Stimulated activated memory B cell treated with anti-CD40 and anti-IgM and Interleukin-4, amounts not matched to agents 10 μg/mL and 1 μg/mL and 100 μg/mL, for 72 hours (primary cell): Measurements from ENCODE around the gene UBFD1.
"Not testable (repeated sequence)": the region's sequence is repeated elsewhere in the genome, so short reads cannot be mapped to it uniquely, and the experiment has no call there.

Experiments used
- ATAC-seq: fragments of 150-1000 bp; cut with Tn5 transposase; 2 replicates; pipeline ENCODE4 v1.10.0; 2021
- H3K27ac Mint-ChIP-seq: one replicate; pipeline ENCODE4 v1.8.0; 2022; ENCODE audit warnings: mild to moderate bottlenecking, mixed read lengths
- H3K27me3 Mint-ChIP-seq: one replicate; pipeline ENCODE4 v1.8.0; 2022; ENCODE audit warnings: mixed read lengths
- H3K36me3 Mint-ChIP-seq: one replicate; pipeline ENCODE4 v1.8.0; 2022; ENCODE audit warnings: mixed read lengths
- H3K4me1 Mint-ChIP-seq: one replicate; pipeline ENCODE4 v1.8.0; 2022; ENCODE audit warnings: mixed read lengths
- H3K4me3 Mint-ChIP-seq: one replicate; pipeline ENCODE4 v1.8.0; 2022; ENCODE audit warnings: mild to moderate bottlenecking, moderate library complexity, mixed read lengths
- H3K9me3 Mint-ChIP-seq: one replicate; pipeline ENCODE4 v1.8.0; 2022; ENCODE audit warnings: mixed read lengths

The UBFD1 gene, protein sequence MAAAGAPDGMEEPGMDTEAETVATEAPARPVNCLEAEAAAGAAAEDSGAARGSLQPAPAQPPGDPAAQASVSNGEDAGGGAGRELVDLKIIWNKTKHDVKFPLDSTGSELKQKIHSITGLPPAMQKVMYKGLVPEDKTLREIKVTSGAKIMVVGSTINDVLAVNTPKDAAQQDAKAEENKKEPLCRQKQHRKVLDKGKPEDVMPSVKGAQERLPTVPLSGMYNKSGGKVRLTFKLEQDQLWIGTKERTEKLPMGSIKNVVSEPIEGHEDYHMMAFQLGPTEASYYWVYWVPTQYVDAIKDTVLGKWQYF

DNA sequence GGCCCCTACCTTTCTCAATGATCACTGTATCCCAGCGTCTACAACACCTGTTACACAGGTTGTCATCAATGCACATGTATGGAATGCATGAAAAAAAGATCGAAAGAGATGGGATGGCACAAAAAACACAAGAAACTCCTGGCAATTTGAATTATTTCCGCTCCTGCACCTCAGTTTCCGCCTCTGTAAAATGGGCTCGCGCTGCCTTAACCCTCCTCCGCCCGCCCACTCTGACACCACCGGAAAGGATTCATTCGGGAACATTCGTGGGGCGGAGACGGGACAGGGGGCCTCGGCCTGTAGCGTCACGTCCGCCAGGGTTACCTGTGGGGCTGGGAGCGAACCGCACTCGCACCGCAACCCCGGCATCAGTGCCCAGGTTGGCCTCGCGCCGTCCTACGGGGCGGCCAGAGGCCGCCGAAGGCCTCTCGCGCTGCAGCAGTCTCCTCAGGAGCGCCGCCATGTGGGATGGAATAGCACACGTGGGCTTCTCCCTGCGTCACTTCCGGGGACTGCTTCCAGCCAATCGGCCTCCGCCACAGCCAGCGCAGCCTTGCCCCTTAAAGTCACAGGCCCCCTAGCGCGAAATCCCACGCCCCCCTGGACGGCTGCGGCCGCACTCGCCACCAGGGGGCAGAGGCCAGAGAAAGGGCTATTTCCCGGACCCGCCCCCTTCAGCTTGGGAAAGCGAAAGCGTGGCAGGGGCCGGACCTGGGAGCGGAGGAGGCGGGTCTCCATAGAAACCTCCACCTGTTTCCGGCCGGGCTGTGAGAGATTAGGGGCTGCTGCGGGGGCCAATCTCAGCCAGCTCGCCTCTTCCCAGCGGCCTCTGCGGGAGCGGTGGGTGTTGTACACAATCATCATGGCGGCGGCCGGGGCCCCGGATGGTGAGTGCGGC, at the start of gene UBFD1, which contains the start of gene EARS2:
TSS of gene UBFD1 (plus strand) at position 847 of the 898 bp plus-strand sequence. CDS start at position 863, 16 bp downstream.
TSS of gene EARS2 (minus strand) at position 470 of the 898 bp plus-strand sequence. CDS start at position 463, 7 bp downstream.
- peak; percentile 97 for ATAC-seq
- Mint-ChIP-seq H3K9me3 (no peaks in the 10 kb centered on the region), H3K27me3 (no peaks in the 10 kb centered on the region), H3K27ac (peak within 1 kb of the TSS; percentile 90), H3K4me1 (peaks cover 25% of the 10 kb centered on the region), H3K4me3 (peak within 1 kb of the TSS; percentile 90), H3K36me3 (peaks cover 10% of the 10 kb centered on the region)

DNA sequence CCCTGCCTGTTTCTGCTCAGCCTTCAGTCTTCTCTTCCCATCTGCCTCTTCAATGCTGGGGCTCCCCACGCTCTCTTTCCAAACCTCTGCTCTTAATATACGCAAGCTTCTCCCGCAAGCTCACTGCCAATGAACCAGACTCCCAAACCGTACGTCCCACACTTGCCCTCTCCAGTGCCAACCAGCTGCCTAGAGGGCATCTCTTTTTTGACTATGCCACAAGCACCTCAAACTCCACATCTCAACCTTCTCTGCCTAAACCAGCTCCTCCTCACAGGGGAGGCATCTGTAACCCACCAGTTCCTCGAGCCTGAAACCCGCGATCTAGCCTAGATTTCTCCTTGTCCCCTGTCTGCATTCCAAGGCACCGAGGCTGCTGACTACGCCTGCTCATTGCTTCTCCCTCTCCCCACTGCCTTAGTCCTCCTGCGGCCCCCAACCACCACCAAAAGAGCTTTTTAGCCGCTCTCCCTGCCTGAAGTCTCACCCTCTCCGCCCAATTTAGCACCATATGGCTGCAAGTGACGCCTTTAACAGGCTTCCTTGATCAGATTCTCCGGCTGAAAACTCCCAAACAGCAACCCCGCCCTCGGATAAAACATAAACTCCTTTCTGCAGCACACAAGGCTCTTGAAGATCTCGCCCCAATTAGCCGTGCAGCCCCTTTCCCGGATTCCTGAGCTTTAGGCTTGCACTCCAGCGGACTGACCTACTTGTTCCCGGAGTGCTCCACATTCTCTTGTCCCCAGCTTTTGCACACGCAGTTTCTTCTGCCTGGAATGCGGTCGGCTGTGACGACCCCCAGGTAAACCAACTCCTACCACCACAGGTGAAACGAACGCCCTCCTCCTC, 48.7 kb upstream of the UBFD1 start:
- Mint-ChIP-seq H3K27me3 (no peaks in the 10 kb centered on the region), H3K4me3 (peak overlapping the region; percentile 90), H3K36me3 (peaks cover 27% of the 10 kb centered on the region), H3K27ac (peak overlapping the region; percentile 75), H3K9me3 (no peaks in the 10 kb centered on the region), H3K4me1 (peaks cover 55% of the 10 kb centered on the region)
- ATAC-seq: no peak

DNA sequence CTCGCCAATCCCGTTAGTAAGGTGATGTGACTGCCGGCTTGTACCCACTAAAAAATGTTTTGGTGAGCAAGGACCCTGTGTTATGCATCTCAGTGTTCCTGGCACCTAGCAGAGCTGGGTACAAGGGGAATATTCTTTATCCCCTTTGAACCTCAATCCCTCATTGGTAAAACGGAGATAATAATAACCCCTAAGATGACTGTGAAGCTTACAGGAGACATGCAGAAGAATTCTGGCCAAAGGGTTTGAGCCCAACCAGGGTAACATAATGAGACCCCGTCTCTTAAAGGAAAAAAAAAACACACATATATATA, 48.1 kb upstream of the UBFD1 start:
- H3K9me3 Mint-ChIP-seq: no peaks in the 10 kb centered on the region
- peaks cover 27% of the 10 kb centered on the region for H3K36me3 Mint-ChIP-seq
- H3K4me1 Mint-ChIP-seq: peaks cover 49% of the 10 kb centered on the region

DNA sequence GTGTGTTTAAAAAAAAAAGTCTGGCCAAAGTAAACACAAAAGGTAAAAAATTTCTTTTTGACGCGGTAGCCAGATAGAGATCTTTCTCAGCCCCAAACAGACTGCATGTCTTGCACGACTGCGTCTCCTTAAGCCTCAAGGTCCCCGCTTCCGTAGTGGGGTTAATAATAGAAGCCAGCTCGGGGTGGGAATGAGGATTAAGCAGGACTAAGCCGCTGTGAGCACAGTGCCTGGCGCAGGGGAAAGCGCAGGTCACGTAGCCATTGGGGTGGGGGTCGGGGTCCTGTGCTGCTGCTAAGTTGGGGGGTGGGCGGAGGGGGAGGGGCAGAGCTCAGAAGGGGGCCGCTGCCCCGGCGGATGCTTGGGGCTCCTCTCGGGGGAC, 47.8 kb upstream of the UBFD1 start:
- Mint-ChIP-seq H3K36me3 (peaks cover 27% of the 10 kb centered on the region), H3K4me1 (peaks cover 46% of the 10 kb centered on the region), H3K27ac (peak overlapping the region; percentile 75), H3K4me3 (peak overlapping the region; percentile 90), H3K9me3 (no peaks in the 10 kb centered on the region), H3K27me3 (no peaks in the 10 kb centered on the region)
- peak; percentile 13 for ATAC-seq

More for the DNA sequence above, 48.1 kb upstream of the UBFD1 start:
- no peak for ATAC-seq
- H3K4me3 Mint-ChIP-seq: peak overlapping the region; percentile 90
- peak overlapping the region; percentile 75 for H3K27ac Mint-ChIP-seq
- H3K27me3 Mint-ChIP-seq: no peaks in the 10 kb centered on the region

DNA sequence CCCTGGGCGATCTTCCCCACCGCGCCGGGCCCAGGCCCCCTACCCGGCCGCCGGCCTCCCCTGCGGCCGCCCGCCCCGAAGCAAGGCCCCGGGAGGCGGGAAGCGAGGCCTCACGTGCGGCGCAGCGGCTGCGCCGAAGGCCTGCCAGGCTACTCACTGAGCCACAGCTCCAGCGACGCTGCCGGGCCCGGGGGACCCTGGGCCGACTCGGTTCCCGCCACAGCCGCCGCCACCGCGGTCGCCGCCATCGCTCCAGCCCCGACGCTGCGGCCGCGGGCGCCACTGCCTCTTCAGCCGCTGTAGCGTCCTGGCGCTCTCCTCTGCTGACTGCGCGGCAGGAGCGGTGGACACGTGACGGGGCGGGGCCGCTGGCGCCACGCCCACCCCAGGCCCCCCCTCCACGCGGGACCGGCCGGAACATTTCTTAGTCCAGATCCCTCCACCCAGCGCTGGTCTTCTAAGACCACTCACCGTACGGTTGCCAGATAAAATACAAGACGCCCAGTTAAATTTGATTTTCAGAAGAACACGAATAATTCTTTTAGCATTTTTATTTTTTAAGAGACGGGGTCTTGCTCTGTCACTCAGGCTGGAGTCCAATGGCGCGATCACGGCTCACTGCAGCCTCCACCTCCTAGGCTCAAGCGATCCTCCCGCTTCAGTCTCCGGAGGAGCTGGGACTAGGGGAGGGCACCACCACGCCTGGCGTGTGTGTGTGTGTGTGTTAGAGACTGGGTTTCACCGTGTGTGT, 47.2 kb upstream of the UBFD1 start, which contains the start of gene GGA2:
TSS of gene GGA2 (minus strand) at position 331 of the 751 bp plus-strand sequence. CDS start at position 248, 83 bp downstream.
- Mint-ChIP-seq H3K27ac (peak within 1 kb of the TSS; percentile 75), H3K4me3 (peak within 1 kb of the TSS; percentile 90), H3K4me1 (peaks cover 41% of the 10 kb centered on the region), H3K27me3 (no peaks in the 10 kb centered on the region), H3K9me3 (no peaks in the 10 kb centered on the region), H3K36me3 (peaks cover 27% of the 10 kb centered on the region)
- peak; percentile 94 for ATAC-seq

DNA sequence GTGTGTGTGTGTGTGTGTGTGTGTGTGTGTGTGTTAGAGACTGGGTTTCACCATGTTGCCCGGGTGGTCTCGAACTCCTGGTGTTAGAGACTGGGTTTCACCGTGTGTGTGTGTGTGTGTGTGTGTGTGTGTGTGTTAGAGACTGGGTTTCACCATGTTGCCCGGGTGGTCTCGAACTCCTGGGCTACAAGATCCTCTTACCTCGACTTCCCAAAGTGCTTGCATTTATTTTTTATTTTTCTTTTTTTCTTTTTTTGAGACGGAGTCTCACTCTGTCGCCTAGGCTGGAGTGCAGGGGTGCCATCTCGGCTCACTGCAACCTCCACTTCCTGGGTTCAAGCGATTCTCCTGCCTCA, 46.6 kb upstream of the UBFD1 start:
- Mint-ChIP-seq H3K27ac (peak overlapping the region; percentile 75), H3K4me1 (peaks cover 35% of the 10 kb centered on the region), H3K4me3 (peak overlapping the region; percentile 85), H3K36me3 (peaks cover 27% of the 10 kb centered on the region)
- ATAC-seq, H3K27me3 Mint-ChIP-seq, H3K9me3 Mint-ChIP-seq: not testable (repeated sequence)

DNA sequence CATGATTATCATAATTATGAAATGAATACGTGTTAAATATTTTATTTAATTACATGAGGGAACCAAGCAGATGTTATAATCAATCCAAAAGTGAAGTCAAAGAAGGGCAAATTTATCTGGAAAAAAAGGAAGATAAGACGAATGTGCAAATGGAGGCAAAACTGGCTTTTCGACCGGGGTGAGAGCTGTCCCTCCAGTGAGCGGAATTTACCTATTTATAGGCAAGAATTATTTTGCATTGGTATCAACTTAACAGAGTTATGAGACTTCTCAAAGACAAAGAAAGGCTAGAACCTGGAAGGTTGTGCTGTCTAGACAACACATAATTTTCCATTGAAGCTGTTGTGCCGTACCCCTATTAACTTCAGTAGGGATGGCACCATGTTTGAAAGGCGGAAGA, 45.8 kb upstream of the UBFD1 start:
- Mint-ChIP-seq H3K4me3 (no peak overlapping the region), H3K36me3 (peaks cover 20% of the 10 kb centered on the region), H3K4me1 (peaks cover 34% of the 10 kb centered on the region), H3K27me3 (no peaks in the 10 kb centered on the region), H3K27ac (peak overlapping the region; percentile 75), H3K9me3 (no peaks in the 10 kb centered on the region)
- ATAC-seq: no peak

DNA sequence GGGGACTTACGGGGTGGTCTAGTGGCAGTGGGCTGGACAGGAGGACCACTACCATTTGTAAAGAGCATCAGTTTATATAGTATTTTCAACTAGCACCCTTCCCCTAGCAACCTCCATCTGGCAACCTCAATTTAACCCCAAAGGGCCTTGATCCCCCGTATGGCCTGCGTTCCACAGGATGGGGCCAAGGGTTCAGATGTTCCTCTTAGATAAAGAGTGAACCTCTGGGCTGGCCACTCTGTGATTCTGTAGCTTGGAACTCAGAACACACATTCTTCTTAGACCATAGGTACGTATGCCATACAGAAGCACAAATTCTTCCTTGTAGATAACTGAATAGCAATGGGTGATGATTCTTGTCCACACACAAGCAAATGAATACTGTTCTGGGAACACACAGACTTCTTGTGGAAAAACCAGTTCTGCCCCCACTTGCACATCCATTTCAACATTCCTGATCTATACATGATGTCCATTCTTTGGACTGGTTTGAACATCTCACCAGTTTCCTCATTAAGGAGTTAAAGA, 45.3 kb upstream of the UBFD1 start:
- H3K4me3 Mint-ChIP-seq: no peak overlapping the region
- H3K27me3 Mint-ChIP-seq: no peaks in the 10 kb centered on the region
- no peak overlapping the region for H3K27ac Mint-ChIP-seq
- H3K36me3 Mint-ChIP-seq: peaks cover 16% of the 10 kb centered on the region
- H3K4me1 Mint-ChIP-seq: peaks cover 33% of the 10 kb centered on the region
- ATAC-seq: no peak
- H3K9me3 Mint-ChIP-seq: no peaks in the 10 kb centered on the region

DNA sequence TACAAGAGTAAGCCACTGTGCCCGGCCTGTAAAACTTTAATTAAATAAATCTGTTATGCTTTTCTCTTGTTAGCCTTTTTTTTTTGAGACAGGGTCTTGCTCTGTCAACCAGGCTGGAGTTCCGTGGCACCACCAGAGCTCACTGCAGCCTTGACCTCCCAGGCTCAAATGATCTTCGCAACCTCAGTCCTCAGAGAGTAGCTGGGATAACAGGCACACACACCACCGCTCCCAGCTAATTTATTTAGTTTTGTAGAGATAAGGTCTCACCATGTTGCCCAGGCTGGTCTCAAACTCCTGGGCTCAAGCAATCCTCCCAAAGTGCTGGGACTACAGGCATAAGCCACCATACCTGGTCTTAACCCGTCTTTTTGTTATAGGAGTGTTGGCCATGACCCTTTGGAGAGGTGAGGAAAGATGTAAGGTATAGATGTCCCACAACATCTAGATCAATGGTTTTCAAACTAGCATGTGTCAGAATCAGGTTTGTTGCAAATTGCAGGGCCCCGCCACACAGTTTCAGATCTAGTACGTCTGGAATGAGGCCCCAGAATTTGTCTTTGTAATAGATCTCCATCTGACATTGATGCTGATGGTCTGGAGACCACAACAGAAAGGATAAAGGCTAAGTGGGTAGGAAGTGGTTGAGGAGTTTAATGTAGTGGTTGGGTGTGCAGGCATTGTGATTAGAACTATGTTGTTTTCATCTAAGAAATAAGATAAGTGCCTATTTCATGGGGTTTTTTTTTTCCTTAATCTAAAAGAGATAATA, 43.0 kb upstream of the UBFD1 start:
- no peak overlapping the region for H3K4me3 Mint-ChIP-seq
- no peak for ATAC-seq
- H3K9me3 Mint-ChIP-seq: no peaks in the 10 kb centered on the region
- peaks cover 6% of the 10 kb centered on the region for H3K36me3 Mint-ChIP-seq
- H3K4me1 Mint-ChIP-seq: peaks cover 38% of the 10 kb centered on the region
- H3K27ac Mint-ChIP-seq: peak overlapping the region; percentile 16
- no peaks in the 10 kb centered on the region for H3K27me3 Mint-ChIP-seq

DNA sequence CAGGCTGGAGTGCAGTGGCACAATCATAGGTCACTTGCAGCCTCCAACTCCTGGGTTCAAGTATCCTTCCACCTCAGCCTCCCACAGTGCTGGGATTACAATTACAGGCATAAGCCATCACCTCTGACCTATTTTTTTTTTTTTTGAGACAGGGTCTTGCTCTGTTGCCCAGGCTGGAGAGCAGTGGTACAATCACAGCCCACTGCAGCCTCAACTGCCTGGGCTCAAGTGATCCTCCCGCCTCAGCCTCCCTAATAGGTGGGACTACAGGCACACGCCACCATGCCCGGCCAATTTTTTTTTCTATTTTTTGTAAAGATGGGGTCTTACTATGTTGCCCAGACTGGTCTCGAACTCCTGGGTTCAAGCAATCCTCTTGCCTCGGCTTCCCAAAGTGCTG, 41.6 kb upstream of the UBFD1 start:
- Mint-ChIP-seq H3K4me1 (peaks cover 44% of the 10 kb centered on the region), H3K36me3 (peaks cover 6% of the 10 kb centered on the region), H3K27ac (peak overlapping the region; percentile 75), H3K9me3 (no peaks in the 10 kb centered on the region), H3K27me3 (no peaks in the 10 kb centered on the region), H3K4me3 (no peak overlapping the region)
- no peak for ATAC-seq

DNA sequence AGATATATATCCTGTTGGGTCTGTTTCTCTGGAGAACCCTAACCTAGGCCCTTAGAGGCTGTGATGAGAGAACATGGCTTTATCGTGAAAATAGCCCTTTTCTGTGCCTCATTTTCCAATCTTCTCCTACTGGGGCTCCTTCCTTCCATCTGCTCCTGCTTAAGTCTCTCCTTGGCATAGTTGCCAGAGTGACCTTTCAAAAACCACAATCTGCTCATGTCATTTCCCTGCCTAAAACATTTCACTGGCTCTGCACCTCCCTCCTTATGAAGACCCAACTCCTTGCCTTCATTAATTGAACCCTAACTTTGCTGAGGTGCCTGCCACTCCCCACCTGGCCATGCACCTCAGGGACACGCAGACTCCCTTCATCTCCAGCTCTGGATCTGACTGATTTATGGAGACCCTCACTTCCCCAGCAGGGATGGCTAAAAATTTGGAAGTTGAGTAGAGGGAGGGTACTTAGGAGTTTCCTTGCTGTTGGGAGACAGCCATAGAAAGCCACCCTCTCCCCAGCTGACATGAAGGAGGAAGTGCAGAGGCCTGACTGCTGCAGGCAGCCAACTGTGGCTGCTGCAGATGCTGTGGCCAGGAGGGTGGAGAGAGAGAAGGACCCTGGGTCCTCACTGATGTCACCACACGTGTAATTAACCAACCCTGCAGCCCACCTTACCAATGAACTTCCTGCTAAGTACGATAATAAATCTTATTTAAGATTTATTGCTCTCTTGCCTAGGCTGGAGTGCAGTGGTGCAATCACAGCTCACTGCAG, 41.0 kb upstream of the UBFD1 start:
- H3K36me3 Mint-ChIP-seq: peaks cover 9% of the 10 kb centered on the region
- peak; percentile 92 for ATAC-seq
- no peaks in the 10 kb centered on the region for H3K9me3 Mint-ChIP-seq
- no peak overlapping the region for H3K4me3 Mint-ChIP-seq
- H3K27ac Mint-ChIP-seq: peak overlapping the region; percentile 75
- peaks cover 50% of the 10 kb centered on the region for H3K4me1 Mint-ChIP-seq
- no peaks in the 10 kb centered on the region for H3K27me3 Mint-ChIP-seq

DNA sequence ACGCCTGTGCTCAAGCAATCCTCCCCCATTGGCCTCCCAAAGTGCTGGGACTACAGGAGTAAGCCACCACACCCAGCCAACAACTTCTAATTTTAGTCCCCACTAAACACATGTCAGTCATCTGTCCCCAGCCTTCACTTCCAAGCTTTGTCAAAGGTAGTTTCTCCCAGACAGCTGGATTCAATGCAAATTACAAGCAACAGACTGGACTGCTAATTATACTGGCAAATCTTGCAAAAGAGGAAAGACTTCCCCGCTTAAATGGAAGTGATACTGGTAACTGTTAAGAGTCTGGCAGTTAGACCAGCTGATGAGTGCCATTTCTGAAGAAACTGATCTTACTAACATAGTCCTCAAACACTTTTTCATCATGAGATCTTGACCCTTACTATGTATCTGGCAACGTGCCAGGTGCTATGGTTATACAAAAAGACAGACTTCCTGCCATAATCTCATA, 39.1 kb upstream of the UBFD1 start:
- Mint-ChIP-seq H3K9me3 (no peaks in the 10 kb centered on the region), H3K36me3 (peaks cover 29% of the 10 kb centered on the region), H3K4me1 (peaks cover 51% of the 10 kb centered on the region), H3K27ac (peak overlapping the region; percentile 75), H3K27me3 (no peaks in the 10 kb centered on the region), H3K4me3 (peak overlapping the region; percentile 68)
- ATAC-seq: peak; percentile 87

DNA sequence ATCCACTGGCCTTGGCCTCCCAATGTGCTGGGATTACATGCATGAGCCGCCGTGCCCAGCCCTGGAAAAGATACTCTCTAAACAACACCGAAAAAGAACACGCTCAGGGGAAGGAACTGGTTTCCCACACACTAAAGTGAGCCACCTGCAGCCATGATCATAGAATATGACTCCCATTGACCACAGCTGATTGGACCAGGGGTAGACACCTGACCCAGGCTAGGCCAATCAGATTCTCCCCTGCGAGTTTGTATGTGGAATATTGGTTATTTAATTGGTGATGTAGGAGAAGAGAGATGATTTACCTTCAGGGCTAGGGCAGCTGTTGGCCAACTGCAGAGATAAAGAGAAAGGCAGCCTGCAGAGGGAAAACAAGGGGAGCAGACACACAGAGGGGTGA, 38.2 kb upstream of the UBFD1 start:
- Mint-ChIP-seq H3K27ac (peak overlapping the region; percentile 75), H3K27me3 (no peaks in the 10 kb centered on the region), H3K36me3 (peaks cover 37% of the 10 kb centered on the region), H3K9me3 (no peaks in the 10 kb centered on the region), H3K4me1 (peaks cover 51% of the 10 kb centered on the region), H3K4me3 (no peak overlapping the region)
- ATAC-seq: no peak
